CD4-positive, alpha-beta T cell (primary cell): ENCODE data around the gene TBCEL. TPM values are rescaled to one million over a fixed set of nuclear protein-coding genes. Genes with fewer than 3 reads are reported as not detected.

Experiments
- ATAC-seq: fragments of 200-7000 bp; cut with Tn5 transposase; one replicate; pipeline ENCODE4 v1.10.0; 2022; ENCODE audit warnings: mild to moderate bottlenecking; ENCODE audit not compliant: poor library complexity
- CTCF ChIA-PET: fragments of 350-600 bp; sonication (Branson Sonifier 250); formaldehyde crosslinking; loops from one replicate; lab custom pipeline; 2021; ENCODE audit warnings: antibody characterized with exemption, inconsistent platforms; lab: Charles Lee
- POLR2A ChIA-PET: fragments of 350-600 bp; sonication (Branson Sonifier 250); formaldehyde crosslinking; loops from one replicate; lab custom pipeline; 2021; ENCODE audit warnings: antibody characterized with exemption, inconsistent platforms; lab: Charles Lee
- DNase-seq, 14 experiments: peaks; one replicate each; pipeline ENCODE4 v3.0.0-alpha.2; 2013 to 2020; ENCODE audit warnings: mixed read lengths in 2 of 14
- H3K27ac ChIP-seq, 2 donors: one replicate each; pipeline versions ENCODE4 v1.5.1 to v1.7.0; 2013; ENCODE audit warnings: low read length in 2 of 2, low read depth in 1 of 2, mild to moderate bottlenecking in 1 of 2
- H3K27me3 ChIP-seq, 2 experiments: 1 replicate in 1 of 2; 2 replicates in 1 of 2; pipeline versions ENCODE4 v1.6.1 to v1.7.0; 2013; ENCODE audit warnings: low read length in 2 of 2, control low read depth in 1 of 2, mild to moderate bottlenecking in 1 of 2, moderate library complexity in 1 of 2; ENCODE audit not compliant: insufficient read depth in 2 of 2, control insufficient read depth in 1 of 2
- H3K36me3 ChIP-seq: one replicate; pipeline ENCODE4 v1.6.1; 2013; ENCODE audit warnings: low read length, control low read depth; ENCODE audit not compliant: insufficient read depth
- H3K4me1 ChIP-seq: one replicate; pipeline ENCODE4 v1.6.1; 2013; ENCODE audit warnings: low read length, control low read depth; ENCODE audit not compliant: insufficient read depth
- H3K4me3 ChIP-seq: one replicate; pipeline ENCODE4 v1.5.1; 2013; ENCODE audit warnings: mild to moderate bottlenecking, low read length, moderate library complexity
- H3K9me3 ChIP-seq, 2 experiments: 1 replicate in 1 of 2; 2 replicates in 1 of 2; pipeline versions ENCODE4 v1.6.1 to v1.7.0; 2013; ENCODE audit warnings: low read length in 2 of 2, mild to moderate bottlenecking in 2 of 2, control low read depth in 1 of 2, moderate library complexity in 1 of 2; ENCODE audit not compliant: control insufficient read depth in 1 of 2, insufficient read depth in 1 of 2
- H3K27ac Mint-ChIP-seq: one replicate; pipeline ENCODE4 v1.8.0; 2020; ENCODE audit warnings: mixed read lengths
- H3K27me3 Mint-ChIP-seq: one replicate; pipeline ENCODE4 v1.8.0; 2021; ENCODE audit warnings: mixed read lengths
- H3K36me3 Mint-ChIP-seq: one replicate; pipeline ENCODE4 v1.8.0; 2021; ENCODE audit warnings: low read depth, mixed read lengths
- H3K4me1 Mint-ChIP-seq: one replicate; pipeline ENCODE4 v1.8.0; 2021; ENCODE audit warnings: low read depth, mixed read lengths
- H3K4me3 Mint-ChIP-seq: one replicate; pipeline ENCODE4 v1.8.0; 2020; ENCODE audit warnings: mild to moderate bottlenecking, mixed read lengths
- H3K9me3 Mint-ChIP-seq: one replicate; pipeline ENCODE4 v1.8.0; 2020; ENCODE audit warnings: mixed read lengths
- intact Hi-C, 2 experiments: fragments of 100-400 bp; cut with DNase I in 1 of 2; cut with micrococcal nuclease in 1 of 2; formaldehyde crosslinking; loops; one replicate each; pipeline versions ENCODE4 v1.15.1 to v1.9.0; 2023 to 2025; cut with DNase I, micrococcal nuclease
- total RNA-seq, 174 experiments: library from RNA in 2 of 174; stranded (reverse) in 2 of 174; gene quantifications; one replicate each; pipeline ENCODE4 v1.2.3 and lab custom pipeline; 2021 to 2026
- TF ChIP-seq, protein P1 (sequence below): fragments of 200-600 bp; IDR thresholded peaks from one replicate; pipeline ENCODE4 v1.8.0; 2022; ENCODE audit warnings: antibody characterized with exemption, mild to moderate bottlenecking

TBCEL gene
- total RNA-seq, 2 experiments from 2014 or later, result 19.4 to 20.3 TPM

DNA sequence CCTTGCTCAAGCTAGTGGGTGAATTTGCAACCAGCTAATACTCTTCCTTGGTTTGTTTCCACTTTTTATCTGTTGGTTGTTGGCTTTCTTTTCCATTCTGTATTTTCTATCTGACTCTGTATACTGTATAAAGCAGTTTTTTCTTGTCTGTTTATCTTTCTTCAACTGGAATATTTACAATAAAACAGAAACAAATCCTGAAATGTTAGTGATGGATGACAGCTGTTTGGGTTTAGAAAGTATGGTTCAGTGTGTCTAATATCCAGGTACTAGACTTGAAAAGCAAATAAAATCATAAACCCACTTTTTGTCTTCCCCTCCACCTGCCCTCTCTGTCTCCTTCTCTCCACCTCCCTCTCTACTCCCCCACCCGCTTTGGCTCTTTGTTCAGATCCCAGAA is 35.3 kb upstream of the TBCEL start:
- no peaks in the 10 kb centered on the region for H3K9me3 ChIP-seq
- TF ChIP-seq, protein P1, sequence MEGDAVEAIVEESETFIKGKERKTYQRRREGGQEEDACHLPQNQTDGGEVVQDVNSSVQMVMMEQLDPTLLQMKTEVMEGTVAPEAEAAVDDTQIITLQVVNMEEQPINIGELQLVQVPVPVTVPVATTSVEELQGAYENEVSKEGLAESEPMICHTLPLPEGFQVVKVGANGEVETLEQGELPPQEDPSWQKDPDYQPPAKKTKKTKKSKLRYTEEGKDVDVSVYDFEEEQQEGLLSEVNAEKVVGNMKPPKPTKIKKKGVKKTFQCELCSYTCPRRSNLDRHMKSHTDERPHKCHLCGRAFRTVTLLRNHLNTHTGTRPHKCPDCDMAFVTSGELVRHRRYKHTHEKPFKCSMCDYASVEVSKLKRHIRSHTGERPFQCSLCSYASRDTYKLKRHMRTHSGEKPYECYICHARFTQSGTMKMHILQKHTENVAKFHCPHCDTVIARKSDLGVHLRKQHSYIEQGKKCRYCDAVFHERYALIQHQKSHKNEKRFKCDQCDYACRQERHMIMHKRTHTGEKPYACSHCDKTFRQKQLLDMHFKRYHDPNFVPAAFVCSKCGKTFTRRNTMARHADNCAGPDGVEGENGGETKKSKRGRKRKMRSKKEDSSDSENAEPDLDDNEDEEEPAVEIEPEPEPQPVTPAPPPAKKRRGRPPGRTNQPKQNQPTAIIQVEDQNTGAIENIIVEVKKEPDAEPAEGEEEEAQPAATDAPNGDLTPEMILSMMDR, result no peak

GRCh38 chr11:120991830-120992686 is 31.8 kb upstream of the TBCEL start:
- Mint-ChIP-seq H3K4me1 (peaks cover 2% of the 10 kb centered on the region), H3K4me3 (no peak overlapping the region), H3K9me3 (no peaks in the 10 kb centered on the region), H3K27me3 (peaks cover 11% of the 10 kb centered on the region), H3K27ac (no peak overlapping the region), H3K36me3 (no peaks in the 10 kb centered on the region)
- ATAC-seq (no peak), DNase-seq (no peak)
- H3K4me1 ChIP-seq, result no peaks in the 10 kb centered on the region
- H3K4me3 ChIP-seq, result no peak overlapping the region
- H3K36me3 ChIP-seq, result no peaks in the 10 kb centered on the region
- intact Hi-C loops, result no loop called here
- ChIA-PET CTCF (no interaction called here), POLR2A (no interaction called here)
- H3K9me3 ChIP-seq, result no peaks in the 10 kb centered on the region
- TF ChIP-seq, protein P1, result no peak
- no peak overlapping the region for H3K27ac ChIP-seq
- no peaks in the 10 kb centered on the region for H3K27me3 ChIP-seq

More for the DNA sequence above, 35.3 kb upstream of the TBCEL start:
- POLR2A ChIA-PET, result no interaction called here
- H3K27me3 Mint-ChIP-seq, result peaks cover 16% of the 10 kb centered on the region
- no peaks in the 10 kb centered on the region for H3K9me3 Mint-ChIP-seq
- Histone ChIP-seq H3K27ac (no peak overlapping the region), H3K27me3 (peaks cover 6 to 8% of the 10 kb centered on the region in 2 experiments), H3K4me3 (no peak overlapping the region), H3K4me1 (peaks cover 7% of the 10 kb centered on the region), H3K36me3 (no peaks in the 10 kb centered on the region)
- peaks cover 16% of the 10 kb centered on the region for H3K4me1 Mint-ChIP-seq
- ATAC-seq, result no peak
- DNase-seq, result no peak
- peak overlapping the region; percentile 14 for H3K4me3 Mint-ChIP-seq
- H3K27ac Mint-ChIP-seq, result no peak overlapping the region
- CTCF ChIA-PET, result interaction anchor here (0.9 kb wide), 1 partner anchor 13 kb away, joined by 3 read pairs; no protein-coding TSS in a partner anchor
- H3K36me3 Mint-ChIP-seq, result no peaks in the 10 kb centered on the region
- intact Hi-C loops, result no loop called here

DNA sequence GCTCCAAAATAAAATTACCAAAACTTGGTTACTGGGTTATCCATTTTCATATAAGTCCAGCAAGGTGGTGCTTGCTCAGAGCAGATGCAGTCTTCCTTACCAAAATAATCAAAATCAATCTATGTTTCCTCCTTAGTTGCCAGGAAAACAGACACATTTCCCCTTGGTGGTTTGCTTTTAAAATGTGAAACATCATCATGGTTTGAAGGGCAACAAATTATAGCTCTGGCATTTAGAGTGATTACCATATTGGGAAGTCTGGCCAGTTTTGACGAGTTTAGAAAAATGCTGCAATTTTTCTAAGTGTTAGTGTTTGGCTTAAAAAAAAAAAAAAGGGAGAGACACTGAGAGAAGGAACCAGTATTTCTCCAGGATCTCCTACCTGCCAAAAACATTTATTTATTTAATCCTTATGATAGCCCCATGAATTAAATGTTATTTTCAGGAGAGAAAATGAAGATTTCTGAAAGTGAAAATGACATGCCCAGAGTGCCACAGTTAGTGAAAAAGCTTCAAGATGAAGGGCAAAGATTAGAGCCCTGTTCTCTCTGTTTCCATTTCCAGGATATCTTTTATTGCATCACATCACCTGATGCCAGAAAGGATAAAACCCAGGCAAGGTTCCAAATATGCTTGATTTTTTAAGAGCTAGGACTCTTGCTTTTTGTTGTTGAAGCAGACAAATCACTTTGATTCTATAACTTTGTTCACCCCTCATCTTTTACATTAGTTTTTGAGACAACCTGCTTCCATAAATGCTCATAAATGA is 29.6 kb upstream of the TBCEL start:
- ATAC-seq (no peak), DNase-seq (no peak)
- Mint-ChIP-seq H3K27ac (no peak overlapping the region), H3K4me3 (no peak overlapping the region), H3K4me1 (no peaks in the 10 kb centered on the region), H3K9me3 (no peaks in the 10 kb centered on the region), H3K27me3 (peaks cover 23% of the 10 kb centered on the region), H3K36me3 (no peaks in the 10 kb centered on the region)
- TF ChIP-seq, protein P1, result no peak
- ChIA-PET CTCF (no interaction called here), POLR2A (no interaction called here)
- Histone ChIP-seq H3K9me3 (no peaks in the 10 kb centered on the region), H3K4me1 (no peaks in the 10 kb centered on the region), H3K4me3 (no peak overlapping the region), H3K36me3 (no peaks in the 10 kb centered on the region), H3K27me3 (no peaks in the 10 kb centered on the region), H3K27ac (no peak overlapping the region)
- intact Hi-C loops, result no loop called here
